Activated T-helper 1 cell treated with anti-CD3 and anti-CD28 coated beads, Interleukin-2, amount 50 U/mL, for 16 hours (primary cell): ENCODE results near the gene TOM1L2.
"Not testable (repeated sequence)": the region's sequence is repeated elsewhere in the genome, so short reads cannot be mapped to it uniquely, and the experiment has no call there.

Experiments used
- DNase-seq, 2 donors: peaks; one replicate each; pipeline ENCODE4 v3.0.0-alpha.2; 2020; ENCODE audit warnings: low read depth in 1 of 2, low spot score in 1 of 2

TOM1L2 gene

GRCh38 chr17:17971431-17972125 lies 622 bp downstream of the TOM1L2 start:
- DNase-seq, result peak in 1 of 2 donors; percentile 19

GRCh38 chr17:17970699-17971430 lies 1.3 kb downstream of the TOM1L2 start:
- DNase-seq, result no peak

- no peak for DNase-seq
Observed at GRCh38 chr17:17966399-17966798, 5.8 kb downstream of the TOM1L2 start.

GRCh38 chr17:17965152-17965721 lies 7.0 kb downstream of the TOM1L2 start:
- DNase-seq, result no peak

- no peak for DNase-seq
Observed at GRCh38 chr17:17964710-17965109, 7.5 kb downstream of the TOM1L2 start.

- DNase-seq, result no peak
Observed at GRCh38 chr17:17963694-17964436, 8.3 kb downstream of the TOM1L2 start.

GRCh38 chr17:17963066-17963465 lies 9.1 kb downstream of the TOM1L2 start:
- no peak for DNase-seq

GRCh38 chr17:17960500-17961030 lies 11.6 kb downstream of the TOM1L2 start:
- no peak for DNase-seq

- no peak for DNase-seq
Observed at GRCh38 chr17:17959520-17960361, 12.5 kb downstream of the TOM1L2 start.

- DNase-seq, result no peak
Observed at GRCh38 chr17:17958982-17959381, 13.2 kb downstream of the TOM1L2 start.

- no peak for DNase-seq
Observed at GRCh38 chr17:17957584-17957916, 14.7 kb downstream of the TOM1L2 start.

GRCh38 chr17:17955790-17956341 lies 16.3 kb downstream of the TOM1L2 start:
- DNase-seq, result not testable (repeated sequence)

GRCh38 chr17:17954079-17954478 lies 18.1 kb downstream of the TOM1L2 start:
- DNase-seq, result no peak

GRCh38 chr17:17952691-17953090 lies 19.5 kb downstream of the TOM1L2 start:
- no peak for DNase-seq

GRCh38 chr17:17951524-17951923 lies 20.7 kb downstream of the TOM1L2 start:
- no peak for DNase-seq

GRCh38 chr17:17950806-17951205 lies 21.4 kb downstream of the TOM1L2 start:
- DNase-seq, result no peak

- DNase-seq, result no peak
Observed at GRCh38 chr17:17950347-17950746, 21.9 kb downstream of the TOM1L2 start.

- no peak for DNase-seq
Observed at GRCh38 chr17:17947966-17948365, 24.2 kb downstream of the TOM1L2 start.

- no peak for DNase-seq
Observed at GRCh38 chr17:17947309-17947708, 24.9 kb downstream of the TOM1L2 start.

- no peak for DNase-seq
Observed at GRCh38 chr17:17946093-17946492, 26.1 kb downstream of the TOM1L2 start.
